Left kidney (tissue), 2 donors: ENCODE results near the gene SERPINA3. TPM values are rescaled to one million over a fixed set of nuclear protein-coding genes. Genes with fewer than 3 reads are reported as not detected.

ENCODE experiments used
- DNase-seq: peaks from one replicate; pipeline ENCODE4 v3.0.0-alpha.2; 2013
- polyA plus RNA-seq: library from polyadenylated mRNA; unstranded; fragments of 120-200 nt; gene quantifications from one replicate; pipeline ENCODE4 v1.2.1, GENCODE V29; 2013; ENCODE audit not compliant: insufficient read length

SERPINA3 gene
- polyA plus RNA-seq, 1 donor = 0.33 TPM

- no peak for DNase-seq
Observed at GRCh38 chr14:94613720-94614644, 1.8 kb downstream of the SERPINA3 start.

- no peak for DNase-seq
Observed at GRCh38 chr14:94614802-94615201, 2.6 kb downstream of the SERPINA3 start.

- no peak for DNase-seq
Observed at GRCh38 chr14:94615254-94615653, 3.1 kb downstream of the SERPINA3 start.

- DNase-seq = no peak
Observed at GRCh38 chr14:94615823-94616570, 3.8 kb downstream of the SERPINA3 start.

- DNase-seq = no peak
Observed at GRCh38 chr14:94617366-94617941, 5.3 kb downstream of the SERPINA3 start.

- no peak for DNase-seq
Observed at GRCh38 chr14:94617988-94618822, 6.0 kb downstream of the SERPINA3 start.

GRCh38 chr14:94619297-94619696 lies 7.1 kb downstream of the SERPINA3 start:
- no peak for DNase-seq

- no peak for DNase-seq
Observed at GRCh38 chr14:94620597-94620996, 8.4 kb downstream of the SERPINA3 start.

- no peak for DNase-seq
Observed at GRCh38 chr14:94621358-94622134, 9.4 kb downstream of the SERPINA3 start.

- no peak for DNase-seq
Observed at GRCh38 chr14:94622653-94623421, 10.6 kb downstream of the SERPINA3 start.

GRCh38 chr14:94623422-94623809 lies 11.2 kb downstream of the SERPINA3 start:
- no peak for DNase-seq

- DNase-seq = no peak
Observed at GRCh38 chr14:94623856-94624499, 11.8 kb downstream of the SERPINA3 start.

- no peak for DNase-seq
Observed at GRCh38 chr14:94624537-94625352, 12.6 kb downstream of the SERPINA3 start.

GRCh38 chr14:94625353-94625635 lies 13.1 kb downstream of the SERPINA3 start:
- DNase-seq = no peak

- no peak for DNase-seq
Observed at GRCh38 chr14:94628578-94628977, 16.4 kb downstream of the SERPINA3 start.

- DNase-seq = no peak
Observed at GRCh38 chr14:94630396-94630795, 18.2 kb downstream of the SERPINA3 start.

GRCh38 chr14:94631050-94631449 lies 18.9 kb downstream of the SERPINA3 start:
- no peak for DNase-seq

GRCh38 chr14:94631536-94632304 lies 19.5 kb downstream of the SERPINA3 start:
- DNase-seq = no peak

- no peak for DNase-seq
Observed at GRCh38 chr14:94632305-94632590, 20.1 kb downstream of the SERPINA3 start.
